DOHH2 (cell line): ENCODE results near the gene NKD1.
A peak's percentile ranks its signal among the peaks of the same experiment; 100 is the strongest.

Source experiments
- H3F3A ChIP-seq: fragments of 200-600 bp; sonication (generic), shearing (Covaris generic); 2 replicates; pipeline ENCODE4 v1.6.0; 2016; ENCODE audit warnings: antibody characterized with exemption, mild to moderate bottlenecking; ENCODE audit not compliant: control insufficient read depth, insufficient read depth
- H3K27ac ChIP-seq: fragments of 200-600 bp; sonication (generic); 2 replicates; pipeline ENCODE4 v1.5.1; 2014; ENCODE audit warnings: low read depth, mild to moderate bottlenecking, low read length, moderate library complexity
- H3K27me3 ChIP-seq: fragments of 200-600 bp; sonication (generic); 2 replicates; pipeline ENCODE4 v1.6.1; 2014; ENCODE audit warnings: mild to moderate bottlenecking, low read length, mixed read lengths; ENCODE audit not compliant: control insufficient read depth
- H3K36me3 ChIP-seq: fragments of 200-600 bp; sonication (generic); 2 replicates; pipeline ENCODE4 v1.6.1; 2014; ENCODE audit warnings: mild to moderate bottlenecking, low read length, moderate library complexity, mixed read lengths; ENCODE audit not compliant: control insufficient read depth
- H3K4me1 ChIP-seq: fragments of 200-600 bp; sonication (generic); 2 replicates; pipeline ENCODE4 v1.6.1; 2014; ENCODE audit warnings: mild to moderate bottlenecking, low read length, mixed read lengths; ENCODE audit not compliant: control insufficient read depth
- H3K4me2 ChIP-seq: fragments of 200-600 bp; sonication (generic); 2 replicates; pipeline ENCODE4 v1.6.0; 2014; ENCODE audit warnings: mild to moderate bottlenecking, low read length, moderate library complexity
- H3K4me3 ChIP-seq: fragments of 200-600 bp; sonication (generic); 2 replicates; pipeline ENCODE4 v1.5.1; 2014; ENCODE audit warnings: mild to moderate bottlenecking, low read length, mixed read lengths
- H3K79me2 ChIP-seq: fragments of 200-600 bp; sonication (generic); 2 replicates; pipeline ENCODE4 v1.6.1; 2014; ENCODE audit warnings: mild to moderate bottlenecking, low read length, mixed read lengths; ENCODE audit not compliant: control insufficient read depth
- H3K9me2 ChIP-seq: fragments of 200-600 bp; sonication (generic); replicated peaks from 2 replicates; pipeline ENCODE4 v1.6.1; 2014; ENCODE audit warnings: mild to moderate bottlenecking, low read length, mixed read lengths; ENCODE audit not compliant: control insufficient read depth
- H3K9me3 ChIP-seq: fragments of 200-600 bp; sonication (generic); 2 replicates; pipeline ENCODE4 v1.6.1; 2014; ENCODE audit warnings: antibody characterized with exemption, low read length, mixed read lengths; ENCODE audit not compliant: control insufficient read depth, insufficient read depth
- H4K20me1 ChIP-seq: fragments of 200-600 bp; sonication (generic); 2 replicates; pipeline ENCODE4 v1.6.0; 2014; ENCODE audit warnings: low read depth, mild to moderate bottlenecking, antibody characterized with exemption, low read length, moderate library complexity; ENCODE audit not compliant: control insufficient read depth, insufficient read depth
- CTCF ChIP-seq: fragments of 200-600 bp; sonication (generic); IDR thresholded peaks from one replicate; pipeline ENCODE4 v1.5.1; 2014; ENCODE audit warnings: antibody characterized with exemption, mild to moderate bottlenecking, low read depth, low read length; ENCODE audit not compliant: poor library complexity, severe bottlenecking
- EZH2phosphoT487 ChIP-seq: fragments of 200-600 bp; sonication (generic); IDR thresholded peaks from 2 replicates; pipeline ENCODE4 v1.6.1; 2017; ENCODE audit warnings: borderline replicate concordance, mild to moderate bottlenecking, antibody characterized with exemption, low read length, moderate library complexity, mixed read lengths

Gene NKD1

DNA sequence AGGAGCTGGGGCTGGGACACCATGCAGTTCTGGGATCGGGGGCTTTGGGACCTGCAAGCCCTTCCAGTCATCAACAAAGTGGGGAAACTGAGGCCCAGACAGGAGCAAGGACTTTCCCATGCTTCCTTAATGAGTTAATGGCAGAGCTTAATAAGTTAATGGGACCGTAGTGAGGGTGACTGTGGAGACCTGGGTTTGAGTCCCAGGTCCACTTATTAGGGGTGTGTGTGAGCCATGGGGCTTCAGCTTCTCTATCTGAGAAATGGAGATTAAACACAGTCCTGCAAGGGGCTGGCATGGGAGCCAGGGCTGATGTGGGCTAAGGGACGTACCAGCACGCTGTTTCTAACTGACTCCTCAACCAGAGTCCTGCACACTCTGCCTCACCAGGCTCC is 41.7 kb upstream of the NKD1 start:
- Histone ChIP-seq H3K4me1 (no peaks in the 10 kb centered on the region), H3K4me2 (no peak overlapping the region), H3K79me2 (no peaks in the 10 kb centered on the region), H3K9me2 (no peaks in the 10 kb centered on the region), H3K27me3 (no peaks in the 10 kb centered on the region; the same call in 1 of the 2 replicates), H3K36me3 (no peaks in the 10 kb centered on the region), H4K20me1 (no peaks in the 10 kb centered on the region), H3F3A (no peaks in the 10 kb centered on the region), H3K4me3 (no peak overlapping the region), H3K9me3 (no peaks in the 10 kb centered on the region), H3K27ac (no peak overlapping the region)
- TF ChIP-seq EZH2phosphoT487 (no peak), CTCF (no peak)

DNA sequence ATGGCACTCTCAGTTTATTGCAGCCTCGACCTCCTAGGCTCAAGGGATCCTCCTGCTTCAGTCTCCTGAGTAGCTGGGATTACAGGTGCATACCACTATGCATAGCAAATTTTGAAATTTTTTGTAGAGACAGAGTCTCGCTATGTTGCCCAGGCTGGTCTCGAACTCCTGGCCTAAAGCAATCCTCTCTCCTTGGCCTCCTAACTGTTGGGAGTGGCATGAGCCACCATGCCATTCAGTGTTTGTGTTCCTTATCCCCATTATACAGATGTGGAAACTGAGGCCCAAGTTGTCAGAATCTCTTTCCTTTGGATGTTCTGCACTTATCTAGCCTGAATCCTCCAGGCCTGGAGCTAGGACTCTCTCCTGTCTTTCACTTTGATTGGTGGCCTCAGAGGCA is 40.8 kb upstream of the NKD1 start:
- Histone ChIP-seq H3K9me2 (no peaks in the 10 kb centered on the region), H3K4me2 (no peak overlapping the region), H3K27ac (no peak overlapping the region), H3K4me1 (no peaks in the 10 kb centered on the region), H4K20me1 (no peaks in the 10 kb centered on the region), H3K79me2 (no peaks in the 10 kb centered on the region), H3F3A (no peaks in the 10 kb centered on the region), H3K36me3 (no peaks in the 10 kb centered on the region), H3K27me3 (no peaks in the 10 kb centered on the region; the same call in 1 of the 2 replicates), H3K9me3 (no peaks in the 10 kb centered on the region), H3K4me3 (no peak overlapping the region)
- TF ChIP-seq EZH2phosphoT487 = no peak
- no peak for TF ChIP-seq CTCF

DNA sequence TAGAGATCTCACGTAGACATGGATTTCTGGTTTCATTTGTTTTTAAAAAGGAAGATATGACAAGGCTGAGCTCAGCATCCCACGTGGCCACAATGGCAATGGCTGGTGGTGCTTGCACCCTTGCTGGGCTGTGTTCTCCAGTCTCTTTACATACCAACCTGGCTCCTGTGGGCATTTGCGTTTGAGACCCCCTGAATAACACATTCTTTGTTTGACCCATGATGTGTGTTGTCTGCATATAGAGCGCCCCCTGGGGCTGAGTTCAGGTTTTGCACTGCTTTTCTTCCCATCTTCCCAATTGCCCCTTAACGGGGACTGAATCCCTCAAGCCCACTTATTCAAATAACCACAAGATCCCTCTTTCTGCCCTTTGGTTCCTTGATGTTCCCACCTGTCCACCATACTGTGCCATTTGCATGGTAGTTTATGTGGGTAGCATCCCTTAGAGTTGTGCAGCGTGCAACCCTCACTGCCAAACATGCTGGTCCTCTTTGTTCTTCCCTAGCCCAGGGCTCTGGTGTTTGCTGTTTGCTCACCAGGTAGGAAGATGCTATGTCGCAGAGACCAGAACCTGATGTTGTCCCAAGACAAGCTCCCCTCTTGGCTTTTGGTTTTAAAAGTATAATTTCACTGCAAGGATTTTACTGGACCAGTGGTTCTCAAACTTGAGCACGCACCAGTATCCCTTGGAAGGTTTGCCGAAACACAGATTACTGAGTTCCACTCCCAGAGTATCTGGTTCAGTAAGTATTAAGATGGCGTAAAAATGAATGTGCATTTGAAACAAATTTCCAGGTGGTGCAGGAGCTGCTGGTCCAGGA is 38.5 kb upstream of the NKD1 start:
- H3F3A ChIP-seq = no peaks in the 10 kb centered on the region
- no peaks in the 10 kb centered on the region for H3K79me2 ChIP-seq
- H3K4me2 ChIP-seq = no peak overlapping the region
- no peaks in the 10 kb centered on the region; the same call in 1 of the 2 replicates for H3K27me3 ChIP-seq
- H3K27ac ChIP-seq = no peak overlapping the region
- no peaks in the 10 kb centered on the region for H4K20me1 ChIP-seq
- H3K9me3 ChIP-seq = no peaks in the 10 kb centered on the region
- H3K36me3 ChIP-seq = no peaks in the 10 kb centered on the region
- no peak overlapping the region for H3K4me3 ChIP-seq
- no peaks in the 10 kb centered on the region for H3K4me1 ChIP-seq
- TF ChIP-seq CTCF (peak; percentile 91), EZH2phosphoT487 (no peak)
- H3K9me2 ChIP-seq = no peaks in the 10 kb centered on the region
